ENCODE measurements around the gene MED13L.

The MED13L gene

GRCh38 chr12:116089080-116089479 lies 188.4 kb downstream of the MED13L start:
- ATAC-seq, result no peak
- no peak for TF ChIP-seq ZNF8 (CRISPR knock-in tag; IDR thresholded peaks at IDR 0.05)
- TF ChIP-seq BACH2 (CRISPR knock-in tag; IDR thresholded peaks at IDR 0.05; ENCODE audit: borderline replicate concordance), result no peak
- TF ChIP-seq ZFP30 (CRISPR knock-in tag; IDR thresholded peaks at IDR 0.05), result no peak
- TF ChIP-seq GLIS3 (CRISPR knock-in tag; IDR thresholded peaks at IDR 0.05), result no peak
- TF ChIP-seq ZNF70 (CRISPR knock-in tag; IDR thresholded peaks at IDR 0.05), result no peak
- TF ChIP-seq TCF4 (CRISPR knock-in tag; IDR thresholded peaks at IDR 0.05; ENCODE audit: borderline replicate concordance), result no peak
- TF ChIP-seq TSHZ2 (CRISPR knock-in tag; IDR thresholded peaks at IDR 0.05), result no peak
- no peak for TF ChIP-seq ISL1 (CRISPR knock-in tag; IDR thresholded peaks at IDR 0.05)
- TF ChIP-seq ESRRG (CRISPR knock-in tag; IDR thresholded peaks at IDR 0.05), result no peak
- no peak for TF ChIP-seq PATZ1 (CRISPR knock-in tag; IDR thresholded peaks at IDR 0.05; ENCODE audit: borderline replicate concordance)
- TF ChIP-seq POU6F1 (CRISPR knock-in tag; IDR thresholded peaks at IDR 0.05; ENCODE audit: borderline replicate concordance, low read depth), result no peak
- no peak for TF ChIP-seq PPARA (CRISPR knock-in tag; IDR thresholded peaks at IDR 0.05; ENCODE audit: borderline replicate concordance)

DNA sequence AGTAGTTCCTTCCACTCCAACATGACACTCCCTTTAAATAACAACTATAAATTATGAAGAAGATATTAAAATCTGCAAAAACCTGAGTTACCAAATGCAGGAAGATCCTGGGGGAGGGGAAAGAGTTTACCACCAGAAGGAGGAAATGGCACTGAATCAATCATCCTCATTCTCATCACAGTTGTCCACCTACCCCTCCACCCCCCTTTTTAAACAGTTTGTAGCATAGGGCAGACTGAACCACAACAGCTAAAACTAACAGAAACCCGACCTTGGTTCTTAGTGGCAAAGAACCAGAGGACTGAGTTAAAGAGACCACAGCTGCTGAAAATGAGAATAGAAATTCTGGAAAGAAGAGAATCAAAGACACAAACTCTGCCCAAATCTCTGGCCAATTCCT lies 189.5 kb downstream of the MED13L start:
- TF ChIP-seq ZNF70 (CRISPR knock-in tag; IDR thresholded peaks at IDR 0.05) (no peak), POU6F1 (CRISPR knock-in tag; IDR thresholded peaks at IDR 0.05; ENCODE audit: borderline replicate concordance, low read depth) (no peak), PPARA (CRISPR knock-in tag; IDR thresholded peaks at IDR 0.05; ENCODE audit: borderline replicate concordance) (no peak), ZNF8 (CRISPR knock-in tag; IDR thresholded peaks at IDR 0.05) (no peak), TOX (CRISPR knock-in tag; IDR thresholded peaks at IDR 0.05; ENCODE audit: borderline replicate concordance) (no peak), ZFP3 (CRISPR knock-in tag; IDR thresholded peaks at IDR 0.05) (no peak), CSDC2 (CRISPR knock-in tag; IDR thresholded peaks at IDR 0.05) (no peak), ZFP30 (CRISPR knock-in tag; IDR thresholded peaks at IDR 0.05) (no peak), RARB (CRISPR knock-in tag; IDR thresholded peaks at IDR 0.05) (no peak), TSHZ2 (CRISPR knock-in tag; IDR thresholded peaks at IDR 0.05) (no peak), ARNTL (CRISPR knock-in tag; IDR thresholded peaks at IDR 0.05; ENCODE audit: borderline replicate concordance, low read depth) (no peak), CREB5 (CRISPR knock-in tag; IDR thresholded peaks at IDR 0.05; ENCODE audit: low read depth) (no peak), ESRRG (CRISPR knock-in tag; IDR thresholded peaks at IDR 0.05) (no peak), TCF4 (CRISPR knock-in tag; IDR thresholded peaks at IDR 0.05; ENCODE audit: borderline replicate concordance) (no peak), GLIS3 (CRISPR knock-in tag; IDR thresholded peaks at IDR 0.05) (no peak), CSRNP3 (CRISPR knock-in tag; IDR thresholded peaks at IDR 0.05) (no peak), SNAI2 (CRISPR knock-in tag; IDR thresholded peaks at IDR 0.05) (no peak), PATZ1 (CRISPR knock-in tag; IDR thresholded peaks at IDR 0.05; ENCODE audit: borderline replicate concordance) (no peak), ISL1 (CRISPR knock-in tag; IDR thresholded peaks at IDR 0.05) (no peak)
- no peak for ATAC-seq
